ENCODE measurements around the gene PTPRN2.

The PTPRN2 gene

GRCh38 chr7:157651366-157652160 lies 936.1 kb downstream of the PTPRN2 start:
- DNase-seq, result no peak
- in situ Hi-C loops (cut with MboI; ENCODE audit: low pct_unique_long_range_greater_than_20kb, low sequenced_read_pairs), result no loop called here

DNA sequence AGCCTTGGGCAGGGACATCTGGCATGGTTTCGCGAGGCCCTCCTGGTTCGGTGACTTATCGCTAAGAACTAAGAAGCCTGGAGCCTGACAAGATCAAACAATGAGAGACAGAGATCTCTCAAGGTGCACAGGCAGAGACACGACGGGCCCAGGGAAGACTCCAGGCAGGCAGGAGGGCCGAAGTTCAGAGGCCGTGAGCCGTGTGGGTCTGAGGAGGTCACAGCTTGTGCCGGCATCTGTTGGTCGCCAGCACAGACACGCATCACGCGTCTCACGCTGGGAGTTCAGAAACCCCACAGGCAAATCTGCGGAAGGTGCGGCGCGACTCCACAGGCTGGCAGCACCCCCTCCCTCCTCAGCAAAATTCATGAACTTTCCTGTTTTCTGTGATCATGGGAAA lies 936.8 kb downstream of the PTPRN2 start:
- no peak for DNase-seq
- in situ Hi-C loops (cut with MboI; ENCODE audit: low pct_unique_long_range_greater_than_20kb, low sequenced_read_pairs), result no loop called here

DNA sequence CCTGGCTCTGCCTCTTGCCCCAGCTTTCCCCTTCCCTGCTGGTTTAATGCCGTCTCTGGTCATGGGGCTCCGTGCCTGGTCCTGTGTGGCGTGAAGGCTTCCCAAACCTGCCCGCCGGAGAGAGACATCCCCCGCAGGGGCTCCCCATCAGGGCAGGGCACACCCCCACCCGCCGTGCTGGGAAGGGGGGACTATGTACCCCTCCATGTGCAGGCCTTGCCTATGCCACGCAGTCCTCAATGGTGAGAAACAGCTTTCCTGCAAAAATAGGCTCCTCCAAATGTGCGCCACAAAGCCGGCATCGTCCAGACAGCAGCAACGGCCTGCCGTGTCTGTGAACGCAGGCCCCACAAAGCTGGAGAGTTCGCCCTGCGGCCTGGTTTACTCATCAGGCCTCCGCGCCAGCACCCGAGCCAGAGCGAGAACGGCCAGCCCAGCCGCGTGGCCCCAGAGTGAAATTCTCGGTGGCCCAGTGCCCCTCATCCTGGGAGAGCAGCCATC lies 937.4 kb downstream of the PTPRN2 start:
- in situ Hi-C loops (cut with MboI; ENCODE audit: low pct_unique_long_range_greater_than_20kb, low sequenced_read_pairs), result no loop called here
- no peak for DNase-seq

DNA sequence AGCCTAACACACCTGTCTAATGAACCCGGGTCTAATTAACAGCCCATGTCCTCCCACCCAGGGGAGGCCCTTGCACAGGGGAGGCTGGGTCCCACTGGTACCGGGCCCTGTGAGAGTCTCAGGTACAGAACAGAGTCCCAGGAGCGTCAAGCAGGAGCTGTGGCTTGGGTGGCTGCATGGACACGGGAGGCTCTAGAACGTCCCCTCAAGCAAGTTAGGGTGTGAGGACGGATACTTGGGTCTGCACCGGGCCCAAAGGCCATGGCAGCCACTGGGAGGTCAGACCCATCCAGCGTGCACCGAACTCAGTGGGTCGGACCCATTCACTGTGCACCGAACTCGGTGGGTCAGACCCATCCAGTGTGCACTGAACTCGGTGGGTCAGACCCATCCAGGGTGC lies 941.1 kb downstream of the PTPRN2 start:
- DNase-seq, result no peak
- in situ Hi-C loops (cut with MboI; ENCODE audit: low pct_unique_long_range_greater_than_20kb, low sequenced_read_pairs), result no loop called here

DNA sequence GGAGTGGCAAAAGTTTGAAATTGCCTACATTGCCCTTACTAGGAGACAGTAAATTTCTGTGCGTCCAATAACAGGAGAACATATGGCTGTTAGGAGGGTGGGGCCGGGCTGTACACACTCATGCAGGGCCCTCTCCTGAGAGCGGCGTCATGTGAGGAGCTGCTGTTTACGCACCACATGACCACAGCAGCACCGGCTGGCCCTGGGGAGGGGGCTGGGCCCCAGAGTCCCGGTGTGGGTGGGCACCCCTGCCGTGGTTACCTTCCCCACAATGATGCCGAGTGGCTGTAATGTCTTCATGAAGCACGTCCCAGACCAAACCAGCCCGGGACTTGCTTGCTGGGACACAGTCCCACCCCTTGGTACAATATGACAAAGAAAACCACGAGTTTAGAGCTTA lies 942.1 kb downstream of the PTPRN2 start:
- DNase-seq, result no peak

GRCh38 chr7:157644946-157645345 lies 942.7 kb downstream of the PTPRN2 start:
- in situ Hi-C loops (cut with MboI; ENCODE audit: low pct_unique_long_range_greater_than_20kb, low sequenced_read_pairs), result no loop called here

More for the DNA sequence above, 942.1 kb downstream of the PTPRN2 start:
- in situ Hi-C loops (cut with MboI; ENCODE audit: low pct_unique_long_range_greater_than_20kb, low sequenced_read_pairs), result no loop called here

DNA sequence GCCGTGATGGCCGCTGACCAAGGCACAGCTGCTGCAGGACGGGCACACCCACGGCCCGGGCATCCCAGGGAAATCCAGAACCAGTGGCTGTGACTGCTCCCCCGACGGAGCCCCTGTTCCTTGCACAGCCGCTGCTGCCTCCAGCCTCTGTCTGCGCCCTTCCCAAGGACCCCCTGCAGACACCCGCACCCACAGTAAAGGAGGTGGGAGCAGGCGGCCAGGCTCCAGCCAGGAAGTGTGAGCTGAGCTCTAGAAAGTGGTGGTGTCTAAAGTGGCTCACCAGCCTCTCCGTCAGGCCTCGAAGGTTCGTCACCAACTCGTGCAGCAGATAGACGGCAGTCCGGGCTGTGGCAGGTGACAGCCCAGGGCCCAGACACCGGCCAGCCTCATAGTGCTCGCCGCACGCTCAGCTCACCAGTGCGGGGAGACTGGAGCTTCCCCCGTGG lies 944.1 kb downstream of the PTPRN2 start:
- no peak for DNase-seq
- in situ Hi-C loops (cut with MboI; ENCODE audit: low pct_unique_long_range_greater_than_20kb, low sequenced_read_pairs), result no loop called here

More at GRCh38 chr7:157644946-157645345, 942.7 kb downstream of the PTPRN2 start:
- no peak for DNase-seq

GRCh38 chr7:157641866-157642265 lies 945.8 kb downstream of the PTPRN2 start:
- in situ Hi-C loops (cut with MboI; ENCODE audit: low pct_unique_long_range_greater_than_20kb, low sequenced_read_pairs), result no loop called here
- DNase-seq, result no peak

GRCh38 chr7:157640144-157640543 lies 947.5 kb downstream of the PTPRN2 start:
- in situ Hi-C loops (cut with MboI; ENCODE audit: low pct_unique_long_range_greater_than_20kb, low sequenced_read_pairs), result no loop called here
- no peak for DNase-seq

GRCh38 chr7:157638563-157638962 lies 949.1 kb downstream of the PTPRN2 start:
- no peak for DNase-seq
- in situ Hi-C loops (cut with MboI; ENCODE audit: low pct_unique_long_range_greater_than_20kb, low sequenced_read_pairs), result no loop called here

DNA sequence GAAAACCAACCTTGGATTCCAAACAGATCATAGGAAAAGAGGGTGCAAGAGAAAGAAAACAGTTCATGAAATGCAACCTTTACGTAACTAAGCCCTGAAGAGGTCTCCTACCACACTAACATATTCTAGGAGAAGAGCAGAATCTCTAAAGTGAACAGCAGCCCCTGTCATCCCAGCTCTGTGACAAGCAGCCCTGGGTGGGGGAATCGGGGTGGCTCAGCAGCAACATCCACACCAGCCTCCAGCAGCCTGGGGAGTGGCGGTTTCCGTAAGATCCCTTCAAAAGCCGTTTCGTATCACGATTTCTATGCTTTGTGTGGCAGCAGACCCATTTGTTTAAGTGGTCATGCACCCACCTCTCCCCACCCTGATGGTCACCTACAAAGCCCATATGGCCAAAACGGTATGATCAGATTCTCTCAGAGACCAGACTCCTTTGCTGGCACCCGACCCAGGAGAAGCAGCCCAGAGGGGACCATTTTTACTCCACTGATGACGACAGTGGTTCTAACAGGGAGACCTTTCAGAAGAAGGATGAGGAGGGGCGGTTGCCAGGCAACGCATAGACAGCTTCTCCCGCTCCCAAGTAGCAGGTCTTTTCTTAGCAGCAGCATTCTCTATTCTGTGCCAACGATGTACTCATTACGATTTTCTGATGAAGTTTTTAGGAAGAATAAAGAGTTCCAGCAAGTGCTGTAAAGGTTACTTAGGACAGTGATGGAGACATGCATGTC lies 950.2 kb downstream of the PTPRN2 start:
- no peak for DNase-seq
- in situ Hi-C loops (cut with MboI; ENCODE audit: low pct_unique_long_range_greater_than_20kb, low sequenced_read_pairs), result no loop called here

GRCh38 chr7:157635669-157636068 lies 952.0 kb downstream of the PTPRN2 start:
- in situ Hi-C loops (cut with MboI; ENCODE audit: low pct_unique_long_range_greater_than_20kb, low sequenced_read_pairs), result no loop called here
- no peak for DNase-seq

DNA sequence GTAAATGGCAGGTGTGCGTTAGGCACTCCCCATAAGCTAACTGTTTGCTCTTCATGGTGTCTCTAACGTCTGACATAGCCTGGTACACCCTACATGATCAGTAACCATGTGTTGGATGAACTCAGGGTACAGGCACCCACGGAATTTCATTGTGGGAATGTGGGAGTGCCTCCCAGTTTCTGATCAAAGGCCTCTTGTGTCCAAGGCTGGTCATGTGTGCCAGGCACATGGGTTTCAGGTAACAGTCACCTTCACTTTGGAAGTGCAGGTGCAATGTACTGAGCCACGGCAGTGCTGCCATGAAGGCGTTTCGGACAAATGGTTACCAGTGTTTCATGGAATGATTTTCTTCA lies 952.5 kb downstream of the PTPRN2 start:
- DNase-seq, result no peak
- in situ Hi-C loops (cut with MboI; ENCODE audit: low pct_unique_long_range_greater_than_20kb, low sequenced_read_pairs), result no loop called here

GRCh38 chr7:157634401-157635147 lies 953.0 kb downstream of the PTPRN2 start:
- no peak for DNase-seq
- in situ Hi-C loops (cut with MboI; ENCODE audit: low pct_unique_long_range_greater_than_20kb, low sequenced_read_pairs), result no loop called here

- no peak for DNase-seq
- in situ Hi-C loops (cut with MboI; ENCODE audit: low pct_unique_long_range_greater_than_20kb, low sequenced_read_pairs), result no loop called here
These were observed 954.0 kb downstream of the PTPRN2 start for GRCh38 chr7:157633465-157634185.

GRCh38 chr7:157630301-157630853 lies 957.2 kb downstream of the PTPRN2 start:
- DNase-seq, result no peak
- in situ Hi-C loops (cut with MboI; ENCODE audit: low pct_unique_long_range_greater_than_20kb, low sequenced_read_pairs), result no loop called here

DNA sequence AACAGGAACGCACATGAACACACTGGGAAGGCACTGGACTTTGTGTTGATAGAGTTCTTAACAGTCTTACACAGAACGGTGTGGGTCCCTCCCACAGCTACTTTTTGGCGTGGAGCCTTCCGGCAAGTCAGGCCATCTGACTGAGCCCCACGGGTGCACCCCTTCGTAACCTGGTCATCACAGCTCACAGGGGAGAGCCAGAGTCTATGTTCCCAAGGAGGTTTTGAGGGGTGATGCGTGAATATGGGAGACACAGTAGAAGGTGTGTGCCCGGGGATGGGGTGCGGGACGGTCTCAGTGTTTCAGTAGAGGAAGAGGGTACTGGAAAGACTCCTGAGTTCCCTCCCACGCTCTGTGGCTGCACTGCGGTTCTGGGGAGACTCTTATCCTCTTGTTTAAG lies 959.2 kb downstream of the PTPRN2 start:
- DNase-seq, result no peak
- in situ Hi-C loops (cut with MboI; ENCODE audit: low pct_unique_long_range_greater_than_20kb, low sequenced_read_pairs), result no loop called here

GRCh38 chr7:157627646-157628045 lies 960.0 kb downstream of the PTPRN2 start:
- no peak for DNase-seq
- in situ Hi-C loops (cut with MboI; ENCODE audit: low pct_unique_long_range_greater_than_20kb, low sequenced_read_pairs), result no loop called here

GRCh38 chr7:157627033-157627432 lies 960.6 kb downstream of the PTPRN2 start:
- in situ Hi-C loops (cut with MboI; ENCODE audit: low pct_unique_long_range_greater_than_20kb, low sequenced_read_pairs), result no loop called here
- no peak for DNase-seq
